HepG2 (cell line): ENCODE data around the gene PFDN5. TPM values are rescaled to one million over a fixed set of nuclear protein-coding genes. Genes with fewer than 3 reads are reported as not detected.

Experiments used
- ATAC-seq: fragments of 200-7000 bp; cut with Tn5 transposase; 3 replicates; pipeline ENCODE4 v1.9.1; 2020; ENCODE audit warnings: mild to moderate bottlenecking, moderate library complexity
- BruUV-seq: library from RNA; stranded (reverse); fragments of 400-500 nt; replicated peaks from 2 replicates; lab custom pipeline; 2021; lab: Mats Ljungman, UMichigan
- CTCF ChIA-PET: fragments of 300-600 bp; formaldehyde crosslinking; extraction: SDS; loops from one replicate; lab custom pipeline; 2021; ENCODE audit warnings: low total read pairs, inconsistent platforms, low intra/inter-chr PET ratio; lab: Yijun Ruan, JAX
- POLR2A ChIA-PET: fragments of 350-600 bp; sonication (Branson Sonifier 250); formaldehyde crosslinking; loops from one replicate; lab custom pipeline; 2020; ENCODE audit warnings: antibody characterized with exemption, inconsistent platforms; lab: Yijun Ruan, JAX
- DNase-seq: peaks from one replicate; pipeline ENCODE4 v3.0.0-alpha.2; 2015; ENCODE audit warnings: low spot score
- FAIRE-seq: peaks from 3 replicates; lab custom pipeline; 2011; peaks lifted over from hg19 to GRCh38; lab: Jason Lieb, UNC
- H2AFZ ChIP-seq: one replicate; pipeline ENCODE4 v1.6.1; 2011; ENCODE audit warnings: low read length, inconsistent platforms
- H3K27ac ChIP-seq: fragments of 300-600 bp; 3 replicates; pipeline ENCODE4 v1.8.0; 2011; ENCODE audit warnings: mixed run types, mild to moderate bottlenecking, mixed read lengths, low read length, inconsistent platforms; ENCODE audit not compliant: insufficient read depth; ENCODE audit errors: extremely low read length
- H3K27me3 ChIP-seq, 2 experiments: fragments of 200-600 bp in 1 of 2; 2 replicates in 1 of 2; 3 replicates in 1 of 2; pipeline versions ENCODE4 v1.6.0 to v1.8.0; 2011; ENCODE audit warnings: low read length in 2 of 2, mild to moderate bottlenecking in 2 of 2, moderate library complexity in 2 of 2, inconsistent platforms in 1 of 2; ENCODE audit not compliant: insufficient read depth in 2 of 2, control insufficient read depth in 1 of 2
- H3K36me3 ChIP-seq, 2 experiments: fragments of 200-600 bp in 1 of 2; replicated peaks in 1 of 2; 2 replicates in 1 of 2; 3 replicates in 1 of 2; pipeline versions ENCODE4 v1.5.1 to v1.8.0; 2011; ENCODE audit warnings: low read length in 2 of 2, inconsistent platforms in 1 of 2; ENCODE audit not compliant: insufficient read depth in 2 of 2, control insufficient read depth in 1 of 2
- H3K4me1 ChIP-seq: 2 replicates; pipeline ENCODE4 v1.5.1; 2012; ENCODE audit warnings: low read length, inconsistent platforms; ENCODE audit not compliant: insufficient read depth
- H3K4me2 ChIP-seq: 2 replicates; pipeline ENCODE4 v1.6.0; 2011; ENCODE audit warnings: low read depth, low read length, inconsistent platforms
- H3K4me3 ChIP-seq, 3 experiments: fragments of 200-600 bp in 1 of 3; sonication (generic), shearing (Covaris generic) in 1 of 3; replicated peaks in 1 of 3; 2 replicates each; pipeline ENCODE4 v1.5.1; 2011 to 2016; ENCODE audit warnings: low read length in 3 of 3, inconsistent platforms in 2 of 3, low read depth in 2 of 3, mild to moderate bottlenecking in 2 of 3, control low read depth in 1 of 3, mixed read lengths in 1 of 3; ENCODE audit not compliant: insufficient read depth in 1 of 3
- H3K79me2 ChIP-seq: one replicate; pipeline ENCODE4 v1.6.1; 2011; ENCODE audit warnings: low read length, inconsistent platforms; ENCODE audit not compliant: insufficient read depth
- H3K9ac ChIP-seq: 2 replicates; pipeline ENCODE4 v1.6.0; 2011; ENCODE audit warnings: mild to moderate bottlenecking, low read depth, low read length, inconsistent platforms; ENCODE audit not compliant: insufficient read depth
- H3K9me3 ChIP-seq: 2 replicates; pipeline ENCODE4 v1.5.1; 2012; ENCODE audit warnings: mild to moderate bottlenecking, low read length
- H4K20me1 ChIP-seq: 2 replicates; pipeline ENCODE4 v1.6.0; 2011; ENCODE audit warnings: inconsistent platforms, mild to moderate bottlenecking, low read length, moderate library complexity; ENCODE audit not compliant: insufficient read depth
- MAFK ChIP-seq, 2 experiments: IDR thresholded peaks in 1 of 2; conservative IDR thresholded peaks in 1 of 2; 2 replicates each; pipeline ENCODE4 v1.6.1; 2011; ENCODE audit warnings: improper control_type of control experiment in 2 of 2, low read length in 2 of 2
- TAF15 ChIP-seq: fragments of 200-400 bp; formaldehyde crosslinking; IDR thresholded peaks from one replicate; pipeline ENCODE4 v1.6.1; 2018; ENCODE audit warnings: mild to moderate bottlenecking, low read depth, low read length; ENCODE audit not compliant: poor library complexity, severe bottlenecking
- ZNF350 ChIP-seq: sonication (generic); formaldehyde crosslinking; IDR thresholded peaks from 2 replicates; pipeline ENCODE4 v1.4.0; 2020; ENCODE audit warnings: mild to moderate bottlenecking, low read depth, missing genetic modification reagents, borderline replicate concordance
- WGBS: methylation state at CpG from one replicate; pipeline ENCODE4 v1.1.6; 2017; ENCODE audit warnings: low lambda C conversion rate; 5-methylcytosine and 5-hydroxymethylcytosine counted together
- in situ Hi-C: cut with HindIII; loops from 2 replicates; pipeline ENCODE4 v1.10.0; 2017; ENCODE audit warnings: low pct_unique_long_range_greater_than_20kb; ENCODE audit not compliant: extremely low pct_ligation_motif_present
- intact Hi-C: fragments of 100-400 bp; cut with micrococcal nuclease; formaldehyde crosslinking; loops from one replicate; pipeline ENCODE4 v1.10.0; 2022; ENCODE audit not compliant: unreplicated experiment
- polyA plus RNA-seq, 8 experiments: library from polyadenylated mRNA; depleted of rRNA in 3 of 8; stranded (reverse) in 7 of 8; unstranded in 1 of 8; fragments of >200 nt; fragmentation: Illumina TruSeq in 4 of 8; extraction: Trizol in 4 of 8; gene quantifications; 2 replicates each; pipeline versions ENCODE4 v1.2.1 to v1.2.3, GENCODE V29; 2011 to 2016; ENCODE audit warnings: low read depth in 4 of 8, missing spikeins in 1 of 8, mixed read lengths in 1 of 8; ENCODE audit not compliant: insufficient read depth in 1 of 8
- total RNA-seq, 5 experiments: library from RNA; depleted of rRNA; stranded (reverse); fragments of >200 nt; fragmentation: Illumina TruSeq; extraction: Trizol; gene quantifications; 2 replicates each; pipeline ENCODE4 v1.2.3, GENCODE V29; 2016; ENCODE audit warnings: low read depth in 1 of 5
- TF ChIP-seq, protein P1 (sequence below): sonication (generic); formaldehyde crosslinking; IDR thresholded peaks from 2 replicates; pipeline ENCODE4 v1.5.0; 2020; ENCODE audit warnings: mild to moderate bottlenecking, low read depth, missing genetic modification reagents, borderline replicate concordance

The PFDN5 gene
- total and polyA plus RNA-seq, 2 of the 13 experiments (the other 11 are each of a cell fraction or from before 2014, with no cell fraction given), result 449 to 462 TPM

DNA sequence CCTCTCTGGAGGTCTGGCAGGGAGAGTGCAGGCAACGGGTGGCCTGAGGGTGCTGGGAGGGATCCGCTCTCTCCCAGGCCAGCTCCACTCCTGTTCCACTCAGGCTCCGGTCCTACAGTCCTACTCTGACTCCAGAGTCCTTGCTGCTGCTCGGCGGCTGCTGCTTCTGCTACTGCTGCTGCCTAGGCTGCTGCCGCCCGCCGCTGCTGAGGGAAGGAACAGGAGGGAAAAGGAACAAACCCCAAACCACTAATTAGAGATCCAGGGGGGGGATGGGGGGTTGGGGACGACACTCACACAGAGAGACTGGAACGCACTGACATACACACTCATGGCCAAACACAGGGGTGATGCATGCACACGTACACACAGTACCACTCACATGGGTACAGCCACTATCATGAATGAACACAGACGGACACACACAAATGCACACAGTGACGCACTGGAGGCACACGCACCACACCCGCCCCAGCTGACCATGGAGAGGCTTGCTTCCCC, 40.9 kb downstream of the PFDN5 start, which contains the start of gene SP7:
Gene SP7 (minus strand): TSS at position 174 of the 501 bp plus-strand sequence. CDS start 708 bp downstream, outside the sequence.
- Histone ChIP-seq H3K36me3 (no peaks in the 10 kb centered on the region), H3K27ac (no peak within 1 kb of the TSS), H4K20me1 (no peaks in the 10 kb centered on the region), H3K4me2 (no peak within 1 kb of the TSS), H3K9me3 (no peaks in the 10 kb centered on the region), H3K9ac (no peak within 1 kb of the TSS), H2AFZ (no peak within 1 kb of the TSS), H3K27me3 (peaks cover 11 to 74% of the 10 kb centered on the region in 2 experiments), H3K4me3 (no peak within 1 kb of the TSS), H3K79me2 (no peaks in the 10 kb centered on the region), H3K4me1 (no peaks in the 10 kb centered on the region)
- ATAC-seq, result peak; percentile 58
- TF ChIP-seq MAFK (conservative IDR thresholded peaks at IDR 0.05 in 1 of 2, IDR thresholded peaks at IDR 0.05 in 1 of 2; ENCODE audit: low read length in 2 of 2) (no peak), ZNF350 (no peak)
- in situ Hi-C loops, result no loop called here
- DNase-seq, result no peak
- no peak for FAIRE-seq
- intact Hi-C loops, result no loop called here
- no TSS peak for BruUV-seq
- ChIA-PET POLR2A (interaction anchor here (0.6 to 0.8 kb wide), 2 partner anchors 15 to 69 kb away, joined by 3 read pairs; partner anchors contain the start of gene AAAS), CTCF (no interaction called here)
- whole genome bisulfite sequencing, result 16% methylated on average over 9 of the region's 15 CpGs

DNA sequence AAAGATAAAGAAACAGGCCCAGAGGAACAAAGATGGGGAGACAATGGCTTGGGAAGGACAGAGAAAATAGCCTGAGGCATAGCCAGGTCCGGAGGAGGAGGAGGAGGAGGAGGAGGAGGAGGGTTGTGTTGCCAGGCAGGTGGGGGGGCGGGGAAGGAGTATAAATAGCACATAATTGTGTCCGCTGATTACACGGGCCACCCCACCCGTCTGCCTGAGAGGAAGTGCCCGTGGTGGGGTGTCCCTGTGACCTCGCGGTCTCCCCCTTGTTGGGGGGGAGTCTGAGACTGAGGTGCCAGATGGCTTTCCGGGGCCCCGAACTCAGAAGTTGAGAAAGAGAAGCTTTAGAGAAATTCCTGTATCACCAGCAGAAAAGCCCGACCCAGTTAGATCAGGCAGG, 42.7 kb downstream of the PFDN5 start:
- no peak overlapping the region for H3K9ac ChIP-seq
- FAIRE-seq (no peak), DNase-seq (no peak), ATAC-seq (no peak)
- intact Hi-C loops, result no loop called here
- BruUV-seq, result no TSS peak
- peaks cover 9 to 67% of the 10 kb centered on the region in 2 experiments for H3K27me3 ChIP-seq
- TF ChIP-seq, protein P1, sequence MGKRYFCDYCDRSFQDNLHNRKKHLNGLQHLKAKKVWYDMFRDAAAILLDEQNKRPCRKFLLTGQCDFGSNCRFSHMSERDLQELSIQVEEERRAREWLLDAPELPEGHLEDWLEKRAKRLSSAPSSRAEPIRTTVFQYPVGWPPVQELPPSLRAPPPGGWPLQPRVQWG, result no peak
- no peak for TF ChIP-seq TAF15
- ChIA-PET CTCF (no interaction called here), POLR2A (no interaction called here)
- H3K4me2 ChIP-seq, result no peak overlapping the region
- no peak overlapping the region for H2AFZ ChIP-seq
- H3K79me2 ChIP-seq, result no peaks in the 10 kb centered on the region
- H3K9me3 ChIP-seq, result no peaks in the 10 kb centered on the region
- WGBS, result 3% methylated on average over 10 of the region's 11 CpGs
- no peaks in the 10 kb centered on the region for H3K4me1 ChIP-seq
- H3K27ac ChIP-seq, result no peak overlapping the region
- in situ Hi-C loops, result no loop called here
- no peak overlapping the region for H3K4me3 ChIP-seq
- no peaks in the 10 kb centered on the region for H4K20me1 ChIP-seq
- H3K36me3 ChIP-seq, result no peaks in the 10 kb centered on the region
